HEK293T (cell line): Measurements from ENCODE around the gene SH2D3C.

Experiments
- CTCF ChIA-PET: fragments of 350-600 bp; formaldehyde crosslinking; extraction: SDS; loops from one replicate; lab custom pipeline; 2021; ENCODE audit warnings: antibody characterized with exemption, inconsistent platforms; lab: Yijun Ruan, JAX
- POLR2A ChIA-PET: fragments of 350-600 bp; formaldehyde crosslinking; extraction: SDS; loops from one replicate; lab custom pipeline; 2020; ENCODE audit warnings: antibody characterized with exemption, inconsistent platforms; lab: Yijun Ruan, JAX
- DNase-seq: peaks from one replicate; pipeline ENCODE4 v3.0.0; 2012; ENCODE audit warnings: mixed read lengths; ENCODE audit errors: extremely low spot score
- ARNT ChIP-seq: fragments of 450-650 bp; IDR thresholded peaks from 2 replicates; pipeline ENCODE4 v1.6.1; 2017; ENCODE audit warnings: mild to moderate bottlenecking
- BHLHE40 ChIP-seq: fragments of 450-650 bp; IDR thresholded peaks from 2 replicates; pipeline ENCODE4 v1.6.1; 2016; ENCODE audit warnings: mild to moderate bottlenecking, moderate library complexity, borderline replicate concordance
- CTBP1 ChIP-seq: fragments of 450-650 bp; IDR thresholded peaks from 2 replicates; pipeline ENCODE4 v1.6.1; 2016; ENCODE audit warnings: borderline replicate concordance
- ELF4 ChIP-seq: fragments of 450-650 bp; IDR thresholded peaks from 2 replicates; pipeline ENCODE4 v1.6.1; 2017; ENCODE audit warnings: antibody characterized with exemption
- FOXA1 ChIP-seq: fragments of 450-650 bp; IDR thresholded peaks from 2 replicates; pipeline ENCODE4 v1.6.1; 2016; ENCODE audit warnings: mild to moderate bottlenecking
- FOXK2 ChIP-seq: fragments of 450-650 bp; IDR thresholded peaks from 2 replicates; pipeline ENCODE4 v1.6.1; 2016; ENCODE audit warnings: mild to moderate bottlenecking
- FOXM1 ChIP-seq: fragments of 450-650 bp; IDR thresholded peaks from 2 replicates; pipeline ENCODE4 v1.6.1; 2017; ENCODE audit warnings: mild to moderate bottlenecking, borderline replicate concordance
- HDGF ChIP-seq: fragments of 450-650 bp; IDR thresholded peaks from 2 replicates; pipeline ENCODE4 v1.6.1; 2017; ENCODE audit warnings: antibody characterized with exemption, borderline replicate concordance
- L3MBTL2 ChIP-seq: fragments of 450-650 bp; conservative IDR thresholded peaks from 2 replicates; pipeline ENCODE4 v1.6.1; 2016; ENCODE audit warnings: mild to moderate bottlenecking
- LEF1 ChIP-seq: fragments of 450-650 bp; IDR thresholded peaks from 2 replicates; pipeline ENCODE4 v1.6.1; 2017; ENCODE audit warnings: mild to moderate bottlenecking, borderline replicate concordance
- NFRKB ChIP-seq: fragments of 450-650 bp; IDR thresholded peaks from 2 replicates; pipeline ENCODE4 v1.6.1; 2016; ENCODE audit warnings: mild to moderate bottlenecking, moderate library complexity
- SP1 ChIP-seq: fragments of 450-650 bp; IDR thresholded peaks from 2 replicates; pipeline ENCODE4 v1.6.1; 2017
- SUZ12 ChIP-seq: fragments of 450-650 bp; IDR thresholded peaks from 2 replicates; pipeline ENCODE4 v1.6.1; 2016; ENCODE audit warnings: mild to moderate bottlenecking
- TARDBP ChIP-seq: fragments of 450-650 bp; IDR thresholded peaks from 2 replicates; pipeline ENCODE4 v1.6.1; 2016
- ZNF384 ChIP-seq: fragments of 450-650 bp; IDR thresholded peaks from 2 replicates; pipeline ENCODE4 v1.6.1; 2016
- TF ChIP-seq, protein P1 (sequence below): fragments of 450-650 bp; IDR thresholded peaks from 2 replicates; pipeline ENCODE4 v1.6.1; 2016

SH2D3C gene

DNA sequence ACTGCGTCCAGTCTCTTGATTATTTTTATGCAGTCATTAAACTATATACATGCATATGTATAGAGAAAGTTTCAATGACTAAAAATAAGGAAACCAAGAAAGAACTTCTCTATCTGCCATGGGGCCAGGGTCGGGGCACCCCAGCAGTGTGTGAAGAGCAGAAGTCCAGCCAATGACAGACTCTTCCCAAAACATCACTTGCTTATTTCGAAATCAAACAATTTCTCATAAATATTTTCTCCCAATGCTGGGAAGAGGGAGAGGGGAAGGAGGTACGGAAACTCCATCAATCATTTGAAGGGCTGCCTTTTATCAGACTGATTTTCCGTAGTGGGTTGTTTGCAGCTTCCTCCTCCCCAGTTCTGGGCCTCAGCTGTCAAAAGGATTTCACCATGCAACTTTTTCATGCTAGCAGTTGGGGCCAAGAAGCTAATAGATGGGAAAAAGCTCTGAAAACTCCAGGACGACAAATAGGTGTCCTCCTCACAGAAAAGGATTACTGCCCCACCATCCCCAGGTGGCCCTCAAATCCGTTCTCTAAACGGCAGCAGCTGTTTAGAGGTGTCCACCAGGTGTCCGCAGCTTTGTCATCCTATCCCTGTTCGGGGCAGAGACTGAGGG, 23.6 kb upstream of the SH2D3C start:
- CTCF ChIA-PET, result interaction anchor here (0.5 kb wide), 1 partner anchor 23 kb away, joined by 3 read pairs; no protein-coding TSS in a partner anchor
- TF ChIP-seq ZNF384 (no peak), FOXA1 (no peak), FOXK2 (no peak), SUZ12 (no peak), ELF4 (no peak), SP1 (no peak), CTBP1 (no peak), BHLHE40 (no peak), NFRKB (no peak), HDGF (no peak), LEF1 (no peak), FOXM1 (no peak), ARNT (no peak), TARDBP (no peak), L3MBTL2 (no peak)
- TF ChIP-seq, protein P1, sequence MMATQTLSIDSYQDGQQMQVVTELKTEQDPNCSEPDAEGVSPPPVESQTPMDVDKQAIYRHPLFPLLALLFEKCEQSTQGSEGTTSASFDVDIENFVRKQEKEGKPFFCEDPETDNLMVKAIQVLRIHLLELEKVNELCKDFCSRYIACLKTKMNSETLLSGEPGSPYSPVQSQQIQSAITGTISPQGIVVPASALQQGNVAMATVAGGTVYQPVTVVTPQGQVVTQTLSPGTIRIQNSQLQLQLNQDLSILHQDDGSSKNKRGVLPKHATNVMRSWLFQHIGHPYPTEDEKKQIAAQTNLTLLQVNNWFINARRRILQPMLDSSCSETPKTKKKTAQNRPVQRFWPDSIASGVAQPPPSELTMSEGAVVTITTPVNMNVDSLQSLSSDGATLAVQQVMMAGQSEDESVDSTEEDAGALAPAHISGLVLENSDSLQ, result no peak
- POLR2A ChIA-PET, result interaction anchor here (0.8 to 1.0 kb wide), 2 partner anchors 9 to 17 kb away, joined by 4 to 5 read pairs; no protein-coding TSS in a partner anchor
- no peak for DNase-seq

DNA sequence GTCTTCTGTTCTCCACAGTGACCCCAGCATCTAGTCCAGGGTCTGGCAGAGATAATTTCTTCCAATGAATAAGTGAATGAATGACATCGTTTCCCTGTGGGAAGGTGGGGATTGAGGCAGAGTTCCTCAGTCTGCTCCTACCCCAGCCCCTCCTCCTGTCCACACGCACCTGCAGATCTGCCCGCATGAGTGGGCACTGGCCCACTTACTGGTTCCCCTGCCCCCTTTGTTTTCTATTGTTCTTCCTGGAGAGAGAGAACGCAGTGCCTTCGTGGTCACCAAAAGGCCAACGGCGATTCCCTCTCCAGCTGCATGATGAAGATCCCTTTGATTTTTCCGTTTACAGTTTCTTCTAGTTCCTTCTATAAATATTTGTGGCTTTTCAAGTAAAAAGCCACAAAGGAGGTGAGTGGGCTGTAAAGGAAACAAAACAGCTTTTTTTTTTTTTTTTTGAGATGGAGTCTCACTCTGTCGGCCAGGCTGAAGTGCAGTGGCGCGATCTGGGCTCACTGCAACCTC, 18.4 kb upstream of the SH2D3C start:
- TF ChIP-seq FOXK2, result no peak
- no peak for TF ChIP-seq FOXA1
- no peak for TF ChIP-seq ELF4
- TF ChIP-seq HDGF, result no peak
- TF ChIP-seq TARDBP, result no peak
- TF ChIP-seq ARNT, result no peak
- TF ChIP-seq, protein P1, result no peak
- TF ChIP-seq SP1, result no peak
- no peak for TF ChIP-seq NFRKB
- no peak for TF ChIP-seq LEF1
- no peak for TF ChIP-seq SUZ12
- TF ChIP-seq ZNF384, result no peak
- no peak for TF ChIP-seq CTBP1
- no peak for TF ChIP-seq BHLHE40
- TF ChIP-seq L3MBTL2, result no peak
- no peak for TF ChIP-seq FOXM1
- ChIA-PET POLR2A (no interaction called here), CTCF (no interaction called here)
- DNase-seq, result no peak

DNA sequence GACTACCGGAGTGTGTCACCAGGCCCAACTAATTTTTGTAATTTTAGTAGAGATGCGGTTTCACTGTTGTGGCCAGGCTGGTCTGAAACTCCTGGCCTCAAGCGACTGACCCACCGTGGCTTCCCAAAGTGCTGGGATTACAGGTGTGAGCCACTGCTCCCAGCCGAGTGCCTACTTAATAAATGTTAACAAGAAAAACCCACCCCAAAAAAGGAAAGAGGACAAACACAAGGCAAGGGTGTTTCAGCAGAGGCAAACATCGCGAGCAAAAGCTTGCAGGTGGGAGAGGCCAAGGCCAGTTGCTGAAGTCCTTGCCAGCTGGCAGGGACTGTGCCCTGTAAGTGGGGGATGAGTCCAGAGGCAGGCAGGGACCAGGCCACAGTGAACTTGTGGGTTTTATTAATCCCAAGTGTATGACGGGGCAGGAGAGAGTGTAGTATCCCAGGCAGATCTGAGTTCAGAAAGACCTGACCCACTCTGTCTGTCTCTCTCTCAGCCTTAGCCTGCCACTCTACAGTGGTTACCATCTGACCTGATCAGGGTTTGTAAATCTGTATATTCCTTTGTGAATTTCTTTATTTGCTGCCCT, 17.9 kb upstream of the SH2D3C start:
- ChIA-PET POLR2A (no interaction called here), CTCF (no interaction called here)
- DNase-seq, result no peak
- no peak for TF ChIP-seq SP1
- TF ChIP-seq, protein P1, result no peak
- TF ChIP-seq ELF4, result no peak
- no peak for TF ChIP-seq L3MBTL2
- no peak for TF ChIP-seq LEF1
- TF ChIP-seq HDGF, result no peak
- no peak for TF ChIP-seq TARDBP

DNA sequence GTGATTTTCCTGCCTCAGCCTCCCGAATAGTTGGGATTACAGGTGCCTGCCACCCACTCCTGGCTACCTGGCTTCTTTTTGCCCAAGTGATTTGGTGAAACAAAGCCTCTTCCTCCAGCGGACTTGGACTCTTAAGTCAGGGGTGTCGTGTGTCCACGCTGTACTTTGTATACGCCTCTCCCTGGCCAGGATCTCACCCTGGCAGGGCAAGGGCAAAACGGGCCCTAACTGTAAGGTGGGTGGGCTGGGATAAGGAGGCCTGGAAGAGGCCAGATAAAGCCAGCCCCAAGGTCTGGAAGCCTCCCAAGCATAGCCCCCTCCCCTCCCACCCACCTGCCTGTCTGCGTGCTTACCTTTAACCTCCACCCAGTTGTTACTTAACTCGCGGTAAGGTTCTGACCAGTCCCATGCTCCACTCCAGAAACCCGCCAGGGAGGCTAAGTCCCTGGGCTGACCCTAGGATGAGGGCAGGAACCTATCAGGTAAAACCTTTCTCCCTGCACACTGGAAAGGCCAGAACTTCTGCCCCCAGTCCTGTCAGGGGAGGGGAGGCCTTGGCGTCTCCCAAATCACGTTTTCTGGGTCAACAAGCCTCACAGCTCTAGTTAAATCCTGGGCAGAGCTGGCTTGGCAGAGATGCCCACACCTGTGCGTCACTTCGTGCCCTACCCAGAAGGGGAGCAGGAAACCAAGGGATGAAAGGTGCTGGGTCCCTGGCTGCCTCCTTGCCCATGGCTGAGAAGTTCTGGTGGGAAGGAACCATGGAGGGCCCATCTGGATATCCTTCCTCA, 15.7 kb upstream of the SH2D3C start:
- ChIA-PET POLR2A (interaction anchor here (1.5 kb wide), 1 partner anchor 31 kb away, joined by 5 read pairs; no protein-coding TSS in a partner anchor), CTCF (no interaction called here)
- TF ChIP-seq FOXK2 (no peak), SUZ12 (no peak), ZNF384 (no peak)
- DNase-seq, result no peak

DNA sequence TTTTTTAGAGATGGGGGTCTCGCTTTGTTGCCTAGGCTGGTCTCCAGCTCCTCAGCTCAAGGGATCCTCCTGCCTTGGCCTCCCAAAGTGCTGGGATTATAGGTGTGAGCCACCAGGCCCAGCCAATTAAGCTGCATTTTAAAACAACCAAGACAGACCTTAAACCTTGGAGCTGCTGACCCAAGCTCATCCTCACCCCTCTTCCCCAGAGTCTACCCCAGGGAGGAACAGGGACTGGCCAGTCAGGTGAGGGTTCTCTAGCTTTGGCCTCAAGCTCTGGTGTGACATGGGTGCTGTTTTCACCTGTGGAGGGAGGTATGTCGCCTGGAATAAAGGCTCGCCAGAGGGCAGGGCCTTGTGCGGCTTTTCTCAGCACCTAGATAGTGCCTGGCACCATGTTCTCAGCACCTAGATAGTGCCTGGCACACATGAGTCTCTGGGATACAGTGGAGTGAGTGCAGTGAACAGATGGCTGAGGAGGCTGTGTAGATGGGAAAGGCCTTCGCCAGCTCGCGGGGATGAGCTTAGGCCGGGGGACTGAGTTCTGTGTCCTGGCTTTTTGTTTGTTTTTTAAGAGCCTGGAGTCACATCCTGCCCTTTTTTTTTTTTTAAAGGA, 14.7 kb upstream of the SH2D3C start:
- ChIA-PET CTCF (interaction anchor here (0.6 kb wide), 2 partner anchors 77 to 144 kb away, joined by 3 to 4 read pairs; no protein-coding TSS in a partner anchor), POLR2A (interaction anchor here (1.4 to 1.5 kb wide), 2 partner anchors 9 to 30 kb away, joined by 5 read pairs; no protein-coding TSS in a partner anchor)
- no peak for TF ChIP-seq BHLHE40
- no peak for TF ChIP-seq L3MBTL2
- no peak for TF ChIP-seq ARNT
- no peak for TF ChIP-seq ZNF384
- TF ChIP-seq FOXK2, result no peak
- TF ChIP-seq ELF4, result no peak
- TF ChIP-seq, protein P1, result no peak
- TF ChIP-seq HDGF, result no peak
- TF ChIP-seq NFRKB, result no peak
- no peak for TF ChIP-seq FOXM1
- no peak for TF ChIP-seq SP1
- TF ChIP-seq FOXA1, result no peak
- no peak for DNase-seq
